GM13977 (cell line): Measurements from ENCODE around the gene MSANTD3.
A peak's percentile ranks its signal among the peaks of the same experiment; 100 is the strongest.

Experiments used
- DNase-seq: peaks from one replicate; pipeline ENCODE4 v3.0.0; 2012; ENCODE audit warnings: low spot score
- in situ Hi-C: fragments of 300-500 bp; cut with MboI; formaldehyde crosslinking; loops from one replicate; pipeline ENCODE4 v1.12.0; 2022; ENCODE audit warnings: low sequenced_read_pairs, low pct_unique_long_range_greater_than_20kb, mixed read lengths, inconsistent platforms; ENCODE audit not compliant: unreplicated experiment
- TF ChIP-seq, protein P1 (sequence below): IDR thresholded peaks from 2 replicates; pipeline ENCODE4 v1.5.1; 2012; ENCODE audit warnings: mild to moderate bottlenecking, control low read depth; ENCODE audit not compliant: insufficient read depth; ENCODE audit errors: extremely low read depth, missing control alignments

Gene MSANTD3

DNA sequence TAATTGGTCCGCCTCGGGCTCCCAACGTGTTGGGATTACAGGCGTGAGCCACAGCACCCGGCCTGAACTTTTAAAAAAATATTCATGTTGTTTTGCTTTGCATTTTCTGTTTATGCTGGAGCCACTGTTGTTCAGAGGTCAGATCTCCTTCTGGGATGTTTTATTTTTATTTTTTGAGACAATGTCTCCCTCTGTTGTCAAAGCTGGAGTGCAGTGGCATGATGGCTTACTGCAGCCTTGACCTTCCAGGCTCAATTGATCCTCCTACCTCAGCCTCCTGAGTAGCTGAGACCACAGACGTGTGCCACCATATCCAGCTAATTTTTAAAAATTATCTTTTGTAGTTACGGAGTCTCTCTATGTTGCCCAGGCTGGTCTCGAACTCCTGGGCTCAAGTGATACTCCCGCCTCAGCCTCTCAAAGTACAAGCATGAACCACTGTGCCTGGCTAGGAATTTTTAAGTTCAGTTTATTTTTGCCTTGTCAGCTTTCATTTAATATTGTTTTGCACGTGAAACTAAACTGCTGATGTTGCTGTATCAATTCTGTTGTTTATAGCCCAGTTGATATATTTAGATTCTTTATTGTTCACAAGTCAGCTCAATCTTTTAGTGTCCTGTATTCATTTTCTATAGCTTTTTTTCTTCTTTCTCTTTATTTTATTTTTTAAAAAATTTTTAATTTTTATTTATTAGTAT, 59.7 kb downstream of the MSANTD3 start:
- in situ Hi-C loops: no loop called here
- no peak for DNase-seq
- TF ChIP-seq, protein P1, sequence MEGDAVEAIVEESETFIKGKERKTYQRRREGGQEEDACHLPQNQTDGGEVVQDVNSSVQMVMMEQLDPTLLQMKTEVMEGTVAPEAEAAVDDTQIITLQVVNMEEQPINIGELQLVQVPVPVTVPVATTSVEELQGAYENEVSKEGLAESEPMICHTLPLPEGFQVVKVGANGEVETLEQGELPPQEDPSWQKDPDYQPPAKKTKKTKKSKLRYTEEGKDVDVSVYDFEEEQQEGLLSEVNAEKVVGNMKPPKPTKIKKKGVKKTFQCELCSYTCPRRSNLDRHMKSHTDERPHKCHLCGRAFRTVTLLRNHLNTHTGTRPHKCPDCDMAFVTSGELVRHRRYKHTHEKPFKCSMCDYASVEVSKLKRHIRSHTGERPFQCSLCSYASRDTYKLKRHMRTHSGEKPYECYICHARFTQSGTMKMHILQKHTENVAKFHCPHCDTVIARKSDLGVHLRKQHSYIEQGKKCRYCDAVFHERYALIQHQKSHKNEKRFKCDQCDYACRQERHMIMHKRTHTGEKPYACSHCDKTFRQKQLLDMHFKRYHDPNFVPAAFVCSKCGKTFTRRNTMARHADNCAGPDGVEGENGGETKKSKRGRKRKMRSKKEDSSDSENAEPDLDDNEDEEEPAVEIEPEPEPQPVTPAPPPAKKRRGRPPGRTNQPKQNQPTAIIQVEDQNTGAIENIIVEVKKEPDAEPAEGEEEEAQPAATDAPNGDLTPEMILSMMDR: peak; percentile 17

DNA sequence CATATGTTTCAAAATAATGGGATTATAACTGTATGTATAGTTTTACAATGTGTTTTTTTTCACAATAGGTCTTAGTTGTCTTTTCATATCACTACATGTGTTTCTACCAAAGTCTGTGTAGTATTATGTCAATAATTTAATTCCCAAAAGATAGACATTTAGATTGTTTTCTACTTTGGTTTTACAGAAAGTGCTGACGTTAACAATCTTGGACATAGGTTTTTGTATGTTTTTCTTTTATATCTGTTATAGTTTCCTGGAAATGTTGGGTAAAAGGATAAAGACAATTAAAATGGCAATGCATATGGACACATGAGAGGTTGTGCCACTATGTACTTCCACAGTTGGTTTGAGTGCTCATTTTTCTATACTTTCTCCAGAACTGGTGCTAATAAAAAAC, 61.2 kb downstream of the MSANTD3 start:
- DNase-seq: no peak
- TF ChIP-seq, protein P1: no peak
- in situ Hi-C loops: no loop called here

DNA sequence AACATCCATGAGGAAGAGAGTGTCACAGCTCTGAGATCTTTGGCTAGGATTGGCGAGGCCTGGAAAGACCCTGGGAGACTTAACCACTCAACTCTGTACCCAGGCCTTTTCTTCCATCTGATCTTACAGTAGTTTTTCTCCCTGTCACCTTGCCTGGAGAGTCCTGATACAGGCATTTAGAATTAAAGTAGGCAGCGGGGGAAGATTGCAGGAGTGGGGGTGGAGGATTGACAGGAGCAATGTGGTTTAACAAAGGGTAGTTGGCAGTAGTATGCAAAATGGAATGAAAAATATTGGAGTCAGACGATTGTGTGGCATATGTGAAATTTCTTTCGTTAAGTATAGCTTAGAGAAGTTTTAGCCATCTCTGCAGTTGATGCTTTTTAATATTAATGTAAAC, 62.9 kb downstream of the MSANTD3 start:
- no peak for DNase-seq
- in situ Hi-C loops: no loop called here
- TF ChIP-seq, protein P1: no peak

DNA sequence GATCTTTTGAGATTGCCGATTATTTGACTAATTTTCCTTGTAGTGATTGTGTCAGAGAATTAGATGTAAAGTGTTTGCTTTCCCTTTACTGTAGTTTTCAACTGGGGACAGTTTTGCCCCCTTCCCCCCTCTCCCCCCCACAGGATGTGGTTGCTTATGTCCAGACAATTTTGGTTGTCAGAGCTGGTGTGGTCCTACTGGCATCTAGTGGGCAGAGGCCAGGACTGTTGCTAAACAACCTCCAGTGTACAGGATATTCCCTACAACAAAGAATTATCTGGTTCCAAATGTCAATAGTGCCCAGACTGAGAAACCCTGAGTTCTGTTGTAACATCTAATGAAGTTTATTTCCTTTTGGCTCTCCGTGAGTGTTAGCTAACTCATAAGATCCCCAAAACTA, 66.0 kb downstream of the MSANTD3 start:
- in situ Hi-C loops: no loop called here
- TF ChIP-seq, protein P1: no peak
- no peak for DNase-seq

DNA sequence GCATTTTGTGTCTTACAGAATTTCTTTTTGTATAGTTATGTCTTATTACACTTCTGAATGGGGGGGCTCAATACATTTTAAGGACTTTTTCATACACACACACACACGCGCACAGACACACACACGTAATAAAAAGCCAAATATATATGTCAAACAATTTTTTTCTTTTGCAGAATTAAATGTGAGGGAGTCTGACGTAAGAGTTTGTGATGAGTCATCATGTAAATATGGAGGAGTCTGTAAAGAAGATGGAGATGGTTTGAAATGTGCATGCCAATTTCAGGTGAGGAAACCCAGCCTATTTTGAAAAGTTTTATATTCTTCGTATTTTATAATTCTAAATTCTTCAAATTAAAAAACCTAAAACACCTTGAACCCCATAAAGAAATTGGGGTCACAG, 71.6 kb downstream of the MSANTD3 start:
- TF ChIP-seq, protein P1: no peak
- no peak for DNase-seq
- in situ Hi-C loops: no loop called here

DNA sequence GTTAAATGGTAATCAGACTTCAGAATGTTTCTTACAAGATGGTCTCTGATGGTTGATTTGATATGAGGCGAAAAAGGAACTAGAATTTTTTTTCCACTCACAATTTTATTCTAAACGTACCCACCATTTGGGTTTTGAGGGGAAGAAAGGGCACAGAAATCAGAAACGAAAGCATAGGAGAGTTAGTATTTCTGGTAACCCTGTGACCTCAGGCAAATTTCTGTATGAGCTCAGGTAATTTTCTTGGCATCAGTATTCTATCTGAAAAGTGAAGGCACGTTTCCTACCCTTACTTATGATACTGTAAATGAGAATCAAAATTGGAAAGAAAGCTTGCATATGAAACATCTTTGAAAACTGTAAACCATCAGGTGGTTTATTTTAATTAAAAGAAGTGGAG, 72.5 kb downstream of the MSANTD3 start:
- DNase-seq: no peak
- TF ChIP-seq, protein P1: no peak
- in situ Hi-C loops: no loop called here
